OCI-LY3 (cell line): ENCODE data around the gene ANO8.
A peak's percentile ranks its signal among the peaks of the same experiment; 100 is the strongest.
"Not testable (repeated sequence)": the region's sequence is repeated elsewhere in the genome, so short reads cannot be mapped to it uniquely, and the experiment has no call there.

Source experiments
- H2AFZ ChIP-seq: fragments of 200-600, 300-600 bp; shearing (Covaris generic); 2 replicates; pipeline ENCODE4 v1.6.0; 2014; ENCODE audit warnings: antibody characterized with exemption, low read depth, low read length
- H3K27ac ChIP-seq: fragments of 200-600, 300-600 bp; sonication (generic); 2 replicates; pipeline ENCODE4 v1.5.1; 2014; ENCODE audit warnings: mild to moderate bottlenecking, low read length, moderate library complexity, mixed read lengths
- H3K27me3 ChIP-seq: fragments of 200-600, 300-600 bp; sonication (generic); 2 replicates; pipeline ENCODE4 v1.6.1; 2014; ENCODE audit warnings: low read depth, low read length, mixed read lengths
- H3K36me3 ChIP-seq: fragments of 200-600, 300-600 bp; sonication (generic); replicated peaks from 2 replicates; pipeline ENCODE3; 2014; ENCODE audit warnings: low read depth, low read length, mixed read lengths
- H3K4me1 ChIP-seq: fragments of 300-600, 200-600 bp; sonication (generic); 2 replicates; pipeline ENCODE4 v1.6.1; 2014; ENCODE audit warnings: low read length, mixed read lengths
- H3K4me2 ChIP-seq: fragments of 200-600, 300-600 bp; sonication (generic); 2 replicates; pipeline ENCODE4 v1.6.1; 2014; ENCODE audit warnings: low read length, mixed read lengths
- H3K4me3 ChIP-seq: fragments of 300-600, 200-600 bp; sonication (generic); 2 replicates; pipeline ENCODE4 v1.5.1; 2014; ENCODE audit warnings: antibody characterized with exemption, mild to moderate bottlenecking, low read length, moderate library complexity
- H3K79me2 ChIP-seq: fragments of 300-600, 200-600 bp; shearing (Covaris generic); 2 replicates; pipeline ENCODE4 v1.6.1; 2014; ENCODE audit warnings: mild to moderate bottlenecking, low read length, mixed read lengths
- H3K9ac ChIP-seq: fragments of 300-600, 200-600 bp; shearing (Covaris generic); 2 replicates; pipeline ENCODE4 v1.6.0; 2014; ENCODE audit warnings: mild to moderate bottlenecking, low read length, moderate library complexity
- H3K9me3 ChIP-seq: fragments of 200-600, 300-600 bp; shearing (Covaris generic); 2 replicates; pipeline ENCODE4 v1.6.1; 2014; ENCODE audit warnings: low read length, mixed read lengths; ENCODE audit not compliant: insufficient read depth
- H4K20me1 ChIP-seq: fragments of 200-600, 300-600 bp; sonication (generic); 2 replicates; pipeline ENCODE4 v1.6.1; 2016; ENCODE audit warnings: low read length, mixed read lengths; ENCODE audit not compliant: insufficient read depth
- EZH2phosphoT487 ChIP-seq: fragments of 200-600 bp; shearing (Covaris generic); IDR thresholded peaks from 2 replicates; pipeline ENCODE4 v1.6.1; 2018; ENCODE audit warnings: antibody characterized with exemption, mixed run types, low read depth
- TF ChIP-seq, protein P1 (sequence below): fragments of 200-600, 300-600 bp; sonication (generic); IDR thresholded peaks from 2 replicates; pipeline ENCODE4 v1.5.1; 2014; ENCODE audit warnings: antibody characterized with exemption, low read length, low read depth

The ANO8 gene

GRCh38 chr19:17376935-17377600 lies 42.4 kb upstream of the ANO8 start, which contains the start of gene PLVAP:
Gene PLVAP, minus strand, starts transcription at chr19:17377342. Its CDS starts 54 bp downstream, at chr19:17377288.
- no peak for TF ChIP-seq EZH2phosphoT487
- TF ChIP-seq, protein P1, sequence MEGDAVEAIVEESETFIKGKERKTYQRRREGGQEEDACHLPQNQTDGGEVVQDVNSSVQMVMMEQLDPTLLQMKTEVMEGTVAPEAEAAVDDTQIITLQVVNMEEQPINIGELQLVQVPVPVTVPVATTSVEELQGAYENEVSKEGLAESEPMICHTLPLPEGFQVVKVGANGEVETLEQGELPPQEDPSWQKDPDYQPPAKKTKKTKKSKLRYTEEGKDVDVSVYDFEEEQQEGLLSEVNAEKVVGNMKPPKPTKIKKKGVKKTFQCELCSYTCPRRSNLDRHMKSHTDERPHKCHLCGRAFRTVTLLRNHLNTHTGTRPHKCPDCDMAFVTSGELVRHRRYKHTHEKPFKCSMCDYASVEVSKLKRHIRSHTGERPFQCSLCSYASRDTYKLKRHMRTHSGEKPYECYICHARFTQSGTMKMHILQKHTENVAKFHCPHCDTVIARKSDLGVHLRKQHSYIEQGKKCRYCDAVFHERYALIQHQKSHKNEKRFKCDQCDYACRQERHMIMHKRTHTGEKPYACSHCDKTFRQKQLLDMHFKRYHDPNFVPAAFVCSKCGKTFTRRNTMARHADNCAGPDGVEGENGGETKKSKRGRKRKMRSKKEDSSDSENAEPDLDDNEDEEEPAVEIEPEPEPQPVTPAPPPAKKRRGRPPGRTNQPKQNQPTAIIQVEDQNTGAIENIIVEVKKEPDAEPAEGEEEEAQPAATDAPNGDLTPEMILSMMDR = no peak
- H3K4me1 ChIP-seq = no peaks in the 10 kb centered on the region
- H3K27ac ChIP-seq = no peak within 1 kb of the TSS

DNA sequence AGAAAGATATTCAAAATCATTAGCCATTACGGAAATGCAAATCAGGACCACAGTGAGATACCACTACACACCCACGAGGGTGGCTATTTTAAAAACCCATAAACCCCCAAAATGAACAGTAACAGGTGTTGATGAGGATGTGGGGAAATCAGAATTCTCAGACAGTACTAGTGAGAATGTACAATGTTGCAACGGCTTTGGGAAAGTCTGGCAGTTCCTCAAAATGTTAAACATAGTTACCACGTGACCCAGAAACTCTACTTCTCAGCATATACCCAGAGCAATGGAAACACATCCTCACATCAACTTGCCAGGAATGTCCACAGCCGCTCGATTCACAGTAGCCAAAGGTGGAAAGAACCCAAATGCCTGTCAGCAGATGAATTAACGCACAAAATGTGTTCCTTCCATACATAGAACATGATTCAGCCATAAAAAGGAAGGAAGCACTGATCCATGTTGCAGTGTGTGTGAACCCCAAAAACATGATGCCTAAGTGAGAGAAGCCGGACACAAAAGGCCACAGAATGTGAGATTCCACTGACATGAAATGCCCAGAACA lies 35.5 kb upstream of the ANO8 start:
- TF ChIP-seq, protein P1 = no peak
- TF ChIP-seq EZH2phosphoT487 = no peak
- Histone ChIP-seq H3K4me1 (peaks cover 11% of the 10 kb centered on the region), H3K79me2 (no peaks in the 10 kb centered on the region), H3K27ac (peak overlapping the region; percentile 61), H3K4me3 (peak overlapping the region; percentile 48), H3K4me2 (peak overlapping the region; percentile 73), H3K9me3 (no peaks in the 10 kb centered on the region), H4K20me1 (no peaks in the 10 kb centered on the region), H2AFZ (peak overlapping the region; percentile 84), H3K36me3 (no peaks in the 10 kb centered on the region), H3K9ac (peak overlapping the region; percentile 1; the same call in 1 of the 2 replicates), H3K27me3 (peaks cover 7% of the 10 kb centered on the region; the same call in 1 of the 2 replicates)

More at GRCh38 chr19:17376935-17377600, 42.4 kb upstream of the ANO8 start, which contains the start of gene PLVAP:
- Histone ChIP-seq H4K20me1 (no peaks in the 10 kb centered on the region), H3K4me3 (no peak within 1 kb of the TSS), H3K9ac (no peak within 1 kb of the TSS), H3K27me3 (peaks cover 6% of the 10 kb centered on the region; the same call in 1 of the 2 replicates), H2AFZ (no peak within 1 kb of the TSS), H3K9me3 (0 out of 2 replicates have a peak, but pooled peaks cover 3% of the 10 kb centered on the region), H3K36me3 (no peaks in the 10 kb centered on the region), H3K4me2 (no peak within 1 kb of the TSS), H3K79me2 (no peaks in the 10 kb centered on the region)

DNA sequence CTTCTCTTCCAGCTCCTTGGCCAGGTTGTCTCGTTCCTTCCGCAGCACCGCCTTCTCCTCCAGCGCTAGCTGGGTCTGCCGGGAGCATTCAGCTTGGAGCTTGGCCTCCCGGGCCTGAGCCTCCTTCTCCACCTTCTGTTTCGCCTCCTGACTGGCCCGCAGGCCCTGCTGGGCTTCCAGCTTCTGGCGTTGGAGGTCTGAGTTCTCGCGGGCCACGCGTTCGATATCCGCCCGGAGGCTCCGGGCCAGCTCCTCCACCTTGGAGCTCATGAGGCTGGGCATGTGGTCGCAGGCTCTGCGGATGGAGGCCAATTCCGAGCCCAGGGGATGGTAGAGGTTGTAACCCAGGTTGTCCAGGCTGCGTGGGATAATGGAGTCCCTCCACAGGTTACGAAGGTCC lies 30.7 kb upstream of the ANO8 start:
- no peak overlapping the region for H3K4me3 ChIP-seq
- no peaks in the 10 kb centered on the region for H3K36me3 ChIP-seq
- TF ChIP-seq, protein P1 = no peak
- no peak for TF ChIP-seq EZH2phosphoT487
- H3K27me3 ChIP-seq = peaks cover 8% of the 10 kb centered on the region
- H3K4me2 ChIP-seq = no peak overlapping the region
- H4K20me1 ChIP-seq = no peaks in the 10 kb centered on the region
- H3K79me2 ChIP-seq = no peaks in the 10 kb centered on the region
- H3K9ac ChIP-seq = no peak overlapping the region
- peaks cover 9% of the 10 kb centered on the region for H3K4me1 ChIP-seq
- H2AFZ ChIP-seq = no peak overlapping the region
- H3K27ac ChIP-seq = no peak overlapping the region
- H3K9me3 ChIP-seq = no peaks in the 10 kb centered on the region

DNA sequence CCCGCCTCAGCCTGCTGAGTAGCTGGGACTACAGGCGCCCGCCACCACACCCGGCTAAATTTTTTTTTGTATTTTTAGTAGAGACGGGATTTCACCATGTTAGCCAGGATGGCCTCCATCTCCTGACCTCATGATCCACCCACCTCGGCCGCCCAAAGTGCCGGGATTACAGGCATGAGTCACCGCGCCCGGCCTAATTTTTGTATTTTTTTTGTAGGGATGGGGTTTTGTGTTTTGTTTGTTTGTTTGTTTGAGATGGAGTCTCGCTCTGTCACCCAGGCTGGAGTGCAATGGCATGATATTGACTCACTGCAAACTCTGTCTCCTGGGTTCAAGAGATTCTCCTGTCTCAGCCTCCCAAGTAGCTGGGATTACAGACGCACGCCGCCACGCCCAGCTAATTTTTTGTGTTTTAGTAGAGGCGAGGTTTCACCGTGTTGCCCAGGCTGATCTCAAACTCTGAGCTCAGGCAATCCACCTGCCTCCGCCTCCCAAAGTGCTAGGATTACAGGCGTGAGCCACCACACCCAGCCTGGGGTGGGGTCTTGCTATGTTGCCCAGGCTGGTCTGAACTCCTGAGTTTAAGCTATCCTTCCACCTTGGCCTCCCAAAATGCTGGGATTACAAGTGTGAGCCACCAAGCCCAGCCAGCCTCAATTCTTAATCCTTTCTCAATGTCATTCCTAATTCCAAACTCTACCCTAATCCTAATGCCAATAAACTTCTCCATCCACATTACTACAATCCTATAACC lies 29.4 kb upstream of the ANO8 start:
- not testable (repeated sequence) for H3K4me1 ChIP-seq, H3K79me2 ChIP-seq, H2AFZ ChIP-seq, H3K27ac ChIP-seq, H3K27me3 ChIP-seq, H3K4me2 ChIP-seq, H4K20me1 ChIP-seq, H3K9me3 ChIP-seq, H3K36me3 ChIP-seq, H3K4me3 ChIP-seq, H3K9ac ChIP-seq
